WTC11 (cell line): ENCODE measurements around the gene RBM43. TPM values are rescaled to one million over a fixed set of nuclear protein-coding genes. Genes with fewer than 3 reads are reported as not detected.

Experiments
- ATAC-seq: fragments of 200-7000 bp; cut with Tn5 transposase; 2 replicates; pipeline ENCODE4 v1.10.0; 2021; ENCODE audit warnings: mild to moderate bottlenecking, moderate library complexity
- CTCF ChIA-PET: fragments of 300-600 bp; sonication (Branson Sonifier 250); formaldehyde crosslinking; loops from one replicate; lab custom pipeline; 2021; ENCODE audit warnings: antibody characterized with exemption; lab: Charles Lee
- POLR2A ChIA-PET: fragments of 350-600 bp; sonication (Branson Sonifier 250); formaldehyde crosslinking; loops from one replicate; lab custom pipeline; 2021; ENCODE audit warnings: antibody characterized with exemption; lab: Charles Lee
- DNase-seq: peaks from one replicate; pipeline ENCODE4 v3.0.0; 2021; ENCODE audit warnings: low spot score
- H3K27ac Mint-ChIP-seq: 2 replicates; pipeline ENCODE4 v1.8.0; 2021; ENCODE audit warnings: mixed read lengths
- H3K27me3 Mint-ChIP-seq: 2 replicates; pipeline ENCODE4 v1.8.0; 2021; ENCODE audit warnings: low read depth, mild to moderate bottlenecking, moderate library complexity, mixed read lengths
- H3K36me3 Mint-ChIP-seq: 2 replicates; pipeline ENCODE4 v1.8.0; 2021; ENCODE audit warnings: mixed read lengths
- H3K4me1 Mint-ChIP-seq: 2 replicates; pipeline ENCODE4 v1.8.0; 2022; ENCODE audit warnings: mixed read lengths
- H3K4me3 Mint-ChIP-seq: 2 replicates; pipeline ENCODE4 v1.8.0; 2021; ENCODE audit warnings: mild to moderate bottlenecking, moderate library complexity, mixed read lengths
- H3K9me3 Mint-ChIP-seq: 2 replicates; pipeline ENCODE4 v1.8.0; 2021; ENCODE audit warnings: mixed read lengths
- CREM ChIP-seq: sonication (generic); formaldehyde crosslinking; IDR thresholded peaks from 2 replicates; pipeline ENCODE4 v1.8.1; 2022; ENCODE audit warnings: mild to moderate bottlenecking, missing genetic modification reagents, moderate library complexity
- CTCF ChIP-seq: fragments of 200-600 bp; IDR thresholded peaks from 2 replicates; pipeline ENCODE4 v1.8.0; 2022; ENCODE audit warnings: antibody characterized with exemption
- E2F1 ChIP-seq: sonication (generic); formaldehyde crosslinking; IDR thresholded peaks from 2 replicates; pipeline ENCODE4 v1.8.0; 2022; ENCODE audit warnings: mild to moderate bottlenecking, missing genetic modification reagents
- E2F4 ChIP-seq: sonication (generic); formaldehyde crosslinking; IDR thresholded peaks from 2 replicates; pipeline ENCODE4 v1.8.1; 2022; ENCODE audit warnings: low read depth, mild to moderate bottlenecking, moderate library complexity, missing genetic modification reagents, borderline replicate concordance
- ELF4 ChIP-seq: sonication (generic); formaldehyde crosslinking; IDR thresholded peaks from 2 replicates; pipeline ENCODE4 v1.8.1; 2022; ENCODE audit warnings: low read depth, mild to moderate bottlenecking, moderate library complexity, missing genetic modification reagents
- EMX1 ChIP-seq: fragments of 250-450 bp; sonication (Bioruptor Pico); IDR thresholded peaks from 2 replicates; pipeline ENCODE4 v1.8.0; 2021; ENCODE audit warnings: mild to moderate bottlenecking
- GTF2I ChIP-seq: fragments of 250-450 bp; sonication (Bioruptor Pico); conservative IDR thresholded peaks from 2 replicates; pipeline ENCODE4 v1.4.0; 2021; ENCODE audit warnings: mild to moderate bottlenecking
- HMGXB4 ChIP-seq: sonication (generic); formaldehyde crosslinking; IDR thresholded peaks from 2 replicates; pipeline ENCODE4 v1.8.1; 2023; ENCODE audit warnings: mild to moderate bottlenecking, moderate library complexity, missing genetic modification reagents
- IRF1 ChIP-seq: sonication (generic); formaldehyde crosslinking; IDR thresholded peaks from 2 replicates; pipeline ENCODE4 v1.8.0; 2023; ENCODE audit warnings: missing genetic modification reagents
- IRF2 ChIP-seq: sonication (generic); formaldehyde crosslinking; IDR thresholded peaks from 2 replicates; pipeline ENCODE4 v1.8.0; 2022; ENCODE audit warnings: low read depth, missing genetic modification reagents, borderline replicate concordance
- JUN ChIP-seq: sonication (generic); formaldehyde crosslinking; IDR thresholded peaks from 2 replicates; pipeline ENCODE4 v1.8.0; 2023; ENCODE audit warnings: mild to moderate bottlenecking, missing genetic modification reagents
- KAT7 ChIP-seq: sonication (generic); formaldehyde crosslinking; IDR thresholded peaks from 2 replicates; pipeline ENCODE4 v1.8.1; 2023; ENCODE audit warnings: missing genetic modification reagents, mild to moderate bottlenecking, borderline replicate concordance
- TEAD4 ChIP-seq: sonication (generic); formaldehyde crosslinking; IDR thresholded peaks from 2 replicates; pipeline ENCODE4 v1.8.0; 2022; ENCODE audit warnings: mild to moderate bottlenecking, missing genetic modification reagents
- TP53 ChIP-seq: sonication (generic); formaldehyde crosslinking; IDR thresholded peaks from 2 replicates; pipeline ENCODE4 v1.8.1; 2023; ENCODE audit warnings: mild to moderate bottlenecking, missing genetic modification reagents
- ZNF232 ChIP-seq: sonication (generic); formaldehyde crosslinking; IDR thresholded peaks from 2 replicates; pipeline ENCODE4 v1.8.0; 2022; ENCODE audit warnings: mild to moderate bottlenecking, missing genetic modification reagents
- ZNF423 ChIP-seq: fragments of 250-450 bp; sonication (Bioruptor Pico); IDR thresholded peaks from 2 replicates; pipeline ENCODE4 v2.1.2; 2022; ENCODE audit warnings: mild to moderate bottlenecking, moderate library complexity
- ZNF532 ChIP-seq: fragments of 250-450 bp; sonication (Bioruptor Pico); IDR thresholded peaks from 2 replicates; pipeline ENCODE4 v1.9.0; 2021; ENCODE audit warnings: mild to moderate bottlenecking, borderline replicate concordance
- total RNA-seq: library from RNA; stranded (reverse); gene quantifications from 3 replicates; pipeline ENCODE4 v1.2.3, GENCODE V29; 2021

The RBM43 gene
- total RNA-seq, 1 experiment from 2014 or later: 2.8 TPM

GRCh38 chr2:151267537-151267936, 5.9 kb upstream of the RBM43 start:
- Mint-ChIP-seq H3K9me3 (peaks cover 10% of the 10 kb centered on the region), H3K4me1 (peaks cover 23% of the 10 kb centered on the region), H3K27me3 (no peaks in the 10 kb centered on the region), H3K36me3 (0 out of 2 replicates have a peak, but pooled peaks cover 4% of the 10 kb centered on the region), H3K4me3 (no peak overlapping the region), H3K27ac (no peak overlapping the region)
- TF ChIP-seq IRF1 (CRISPR knock-in tag) (no peak), ZNF532 (CRISPR knock-in tag) (no peak), IRF2 (CRISPR knock-in tag) (no peak), EMX1 (no peak), TEAD4 (no peak), HMGXB4 (no peak), CREM (CRISPR knock-in tag) (no peak), E2F4 (CRISPR knock-in tag) (no peak), E2F1 (no peak), TP53 (CRISPR knock-in tag) (no peak), ZNF423 (CRISPR knock-in tag) (no peak), KAT7 (CRISPR knock-in tag) (no peak), CTCF (no peak), ZNF232 (CRISPR knock-in tag) (no peak), ELF4 (no peak), GTF2I (CRISPR knock-in tag) (no peak), JUN (CRISPR knock-in tag) (no peak)
- DNase-seq: no peak
- POLR2A ChIA-PET: interaction anchor here (0.6 kb wide), 1 partner anchor 226 kb away, joined by 3 read pairs; no protein-coding TSS in a partner anchor
- no peak for ATAC-seq
- CTCF ChIA-PET: no interaction called here
